ENCODE data around the gene SLC35G3. TPM values are rescaled to one million over a fixed set of nuclear protein-coding genes. Genes with fewer than 3 reads are reported as not detected.

Gene SLC35G3
- polyA plus RNA-seq, 3 donors = not detected

- H4K20me1 ChIP-seq (ENCODE audit: insufficient read depth, low read length) = no peaks in the 10 kb centered on the region
- H3K36me3 Mint-ChIP-seq = no peaks in the 10 kb centered on the region
- H3K27ac Mint-ChIP-seq = no peak overlapping the region
- H3K9ac ChIP-seq (ENCODE audit: insufficient read depth, low read length, poor library complexity, severe bottlenecking) = no peak overlapping the region
- no peak overlapping the region for H3K27ac ChIP-seq (ENCODE audit: low read depth in 1 of 2, low read length in 2 of 2)
- H3K27me3 ChIP-seq (ENCODE audit: control insufficient read depth in 2 of 2, insufficient read depth in 2 of 2, low read length in 2 of 2) = peaks cover 3% of the 10 kb centered on the region in 2 donors
- no peaks in the 10 kb centered on the region for H3K4me1 ChIP-seq (ENCODE audit: control insufficient read depth in 1 of 2, insufficient read depth in 2 of 2, low read length in 2 of 2)
- H3K4me2 ChIP-seq (replicated peaks; ENCODE audit: extremely low read depth, low read length, poor library complexity, severe bottlenecking) = no peak overlapping the region
- H3K27me3 Mint-ChIP-seq (ENCODE audit: low read depth in 3 of 3) = peaks cover 11 to 15% (median 13%) of the 10 kb centered on the region in 3 donors
- H3K9me3 ChIP-seq (replicated peaks in 1 of 2; ENCODE audit: control insufficient read depth in 1 of 2, insufficient read depth in 1 of 2, low read length in 2 of 2) = no peaks in the 10 kb centered on the region
- H3K36me3 ChIP-seq (replicated peaks in 1 of 2; ENCODE audit: control insufficient read depth in 1 of 2, insufficient read depth in 2 of 2, low read length in 2 of 2) = no peaks in the 10 kb centered on the region
- no peak overlapping the region for H2AFZ ChIP-seq (ENCODE audit: insufficient read depth, low read depth, low read length, poor library complexity, severe bottlenecking)
- H3K4me1 Mint-ChIP-seq = no peaks in the 10 kb centered on the region
- intact Hi-C loops (cut with micrococcal nuclease) = no loop called here
- H3K4me3 ChIP-seq (replicated peaks in 1 of 3; ENCODE audit: low read depth in 2 of 3, low read length in 3 of 3) = no peak overlapping the region
- no peak for TF ChIP-seq CTCF (IDR thresholded peaks at IDR 0.05)
- no peak overlapping the region for H3K4me3 Mint-ChIP-seq
- no peak for DNase-seq
- peaks cover 0 to 3% (median 0%) of the 10 kb centered on the region in 7 donors for H3K9me3 Mint-ChIP-seq
- no CpG with 5 or more reads among the region's 1 CpG for WGBS (ENCODE audit: insufficient coverage)
- H3K79me2 ChIP-seq (ENCODE audit: insufficient read depth, low read length) = no peaks in the 10 kb centered on the region
Observed at GRCh38 chr17:35229638-35230037, 35.4 kb upstream of the SLC35G3 start.

- H3K9me3 ChIP-seq (replicated peaks in 1 of 2; ENCODE audit: control insufficient read depth in 1 of 2, insufficient read depth in 1 of 2, low read length in 2 of 2) = peaks cover 2 to 5% of the 10 kb centered on the region in 2 donors
- H3K27ac ChIP-seq (ENCODE audit: low read depth in 1 of 2, low read length in 2 of 2) = no peak overlapping the region
- H3K4me3 ChIP-seq (replicated peaks in 1 of 3; ENCODE audit: low read depth in 2 of 3, low read length in 3 of 3) = no peak overlapping the region
- no peaks in the 10 kb centered on the region for H3K4me1 ChIP-seq (ENCODE audit: control insufficient read depth in 1 of 2, insufficient read depth in 2 of 2, low read length in 2 of 2)
- no peak for TF ChIP-seq CTCF (IDR thresholded peaks at IDR 0.05)
- DNase-seq = no peak
- H3K4me3 Mint-ChIP-seq = no peak overlapping the region
- H3K36me3 Mint-ChIP-seq = no peaks in the 10 kb centered on the region
- no peaks in the 10 kb centered on the region for H4K20me1 ChIP-seq (ENCODE audit: insufficient read depth, low read length)
- WGBS (ENCODE audit: insufficient coverage) = 100% methylated on average over 1 of the region's 2 CpGs
- no peak overlapping the region for H3K9ac ChIP-seq (ENCODE audit: insufficient read depth, low read length, poor library complexity, severe bottlenecking)
- H3K27ac Mint-ChIP-seq = peak overlapping the region in 1 of 7 donors; percentile 28
- intact Hi-C loops (cut with micrococcal nuclease) = no loop called here
- H3K27me3 Mint-ChIP-seq (ENCODE audit: low read depth in 3 of 3) = peaks cover 12 to 21% (median 15%) of the 10 kb centered on the region in 3 donors
- peaks cover 1 to 6% (median 5%) of the 10 kb centered on the region in 7 donors for H3K9me3 Mint-ChIP-seq
- H3K4me1 Mint-ChIP-seq = no peaks in the 10 kb centered on the region
- H3K79me2 ChIP-seq (ENCODE audit: insufficient read depth, low read length) = no peaks in the 10 kb centered on the region
- no peak overlapping the region for H3K4me2 ChIP-seq (replicated peaks; ENCODE audit: extremely low read depth, low read length, poor library complexity, severe bottlenecking)
- H3K27me3 ChIP-seq (ENCODE audit: control insufficient read depth in 2 of 2, insufficient read depth in 2 of 2, low read length in 2 of 2) = peaks cover 3 to 6% of the 10 kb centered on the region in 2 donors
- H3K36me3 ChIP-seq (replicated peaks in 1 of 2; ENCODE audit: control insufficient read depth in 1 of 2, insufficient read depth in 2 of 2, low read length in 2 of 2) = no peaks in the 10 kb centered on the region
- no peak overlapping the region for H2AFZ ChIP-seq (ENCODE audit: insufficient read depth, low read depth, low read length, poor library complexity, severe bottlenecking)
Observed at GRCh38 chr17:35227546-35227945, 33.4 kb upstream of the SLC35G3 start.
